Ishikawa (cell line): ENCODE data around the gene ACD.
A peak's percentile ranks its signal among the peaks of the same experiment; 100 is the strongest.

Source experiments
- CEBPB ChIP-seq: IDR thresholded peaks from 2 replicates; pipeline ENCODE4 v1.6.1; 2012
- CREB1 ChIP-seq: IDR thresholded peaks from 2 replicates; pipeline ENCODE4 v1.6.1; 2012; ENCODE audit warnings: low read depth
- EP300 ChIP-seq: IDR thresholded peaks from 2 replicates; pipeline ENCODE4 v1.6.1; 2012; ENCODE audit warnings: borderline replicate concordance
- FOXM1 ChIP-seq: IDR thresholded peaks from 2 replicates; pipeline ENCODE4 v1.6.1; 2012; ENCODE audit warnings: low read depth, borderline replicate concordance
- MAX ChIP-seq: IDR thresholded peaks from 2 replicates; pipeline ENCODE4 v1.6.1; 2012
- RAD21 ChIP-seq: IDR thresholded peaks from 2 replicates; pipeline ENCODE4 v1.6.1; 2012; ENCODE audit warnings: low read depth
- REST ChIP-seq: IDR thresholded peaks from 2 replicates; pipeline ENCODE4 v1.6.1; 2012; ENCODE audit warnings: low read depth, mild to moderate bottlenecking
- TAF1 ChIP-seq: IDR thresholded peaks from 2 replicates; pipeline ENCODE4 v1.6.1; 2012; ENCODE audit warnings: low read depth, mild to moderate bottlenecking
- TCF12 ChIP-seq: IDR thresholded peaks from 2 replicates; pipeline ENCODE4 v1.6.1; 2012; ENCODE audit warnings: low read depth
- TEAD4 ChIP-seq: IDR thresholded peaks from 2 replicates; pipeline ENCODE4 v1.6.1; 2012
- USF1 ChIP-seq: IDR thresholded peaks from 2 replicates; pipeline ENCODE4 v1.6.1; 2012
- YY1 ChIP-seq: IDR thresholded peaks from 2 replicates; pipeline ENCODE4 v1.6.1; 2012; ENCODE audit warnings: low read depth
- ZBTB7A ChIP-seq: IDR thresholded peaks from 2 replicates; pipeline ENCODE4 v1.6.1; 2012; ENCODE audit warnings: low read depth

GRCh38 chr16:67672739-67673662 lies 12.9 kb upstream of the ACD start:
- TF ChIP-seq RAD21 (peak; percentile 85), ZBTB7A (no peak), YY1 (no peak), EP300 (no peak), CEBPB (no peak), CREB1 (no peak), REST (no peak), FOXM1 (no peak), TAF1 (no peak), MAX (no peak), TEAD4 (no peak), USF1 (no peak), TCF12 (no peak)
